Heart right ventricle (tissue), 16 donors: ENCODE results near the gene NDUFAF8. TPM values are rescaled to one million over a fixed set of nuclear protein-coding genes. Genes with fewer than 3 reads are reported as not detected.

ENCODE experiments used
- ATAC-seq, 8 donors: fragments of 200-7000 bp; cut with Tn5 transposase; one replicate each; pipeline ENCODE4 v1.9.1; 2020; ENCODE audit warnings: mild to moderate bottlenecking in 8 of 8, moderate library complexity in 8 of 8, moderate number of reproducible peaks in 1 of 8
- DNase-seq, 2 donors: peaks; one replicate each; pipeline ENCODE4 v3.0.0-alpha.2; 2020
- H3K27ac ChIP-seq, 10 donors: fragments of 200-600 bp; sonication (generic) in 2 of 10; one replicate each; pipeline versions ENCODE4 v1.5.0 to v1.8.0; 2020 to 2022; ENCODE audit warnings: mild to moderate bottlenecking in 3 of 10
- H3K27me3 ChIP-seq, 7 donors: fragments of 200-600 bp; one replicate each; pipeline ENCODE4 v1.8.0; 2021 to 2022; ENCODE audit warnings: mild to moderate bottlenecking in 2 of 7
- H3K36me3 ChIP-seq, 9 donors: fragments of 200-600 bp; sonication (generic) in 1 of 9; one replicate each; pipeline versions ENCODE4 v1.5.0 to v1.8.0; 2020 to 2022; ENCODE audit warnings: mild to moderate bottlenecking in 2 of 9
- H3K4me1 ChIP-seq, 9 donors: fragments of 200-600 bp; sonication (generic) in 1 of 9; one replicate each; pipeline versions ENCODE4 v1.5.0 to v1.8.0; 2020 to 2022; ENCODE audit warnings: mild to moderate bottlenecking in 4 of 9
- H3K4me3 ChIP-seq, 10 donors: fragments of 200-600 bp; sonication (generic) in 2 of 10; one replicate each; pipeline versions ENCODE4 v1.5.0 to v1.8.0; 2020 to 2022; ENCODE audit warnings: mild to moderate bottlenecking in 7 of 10, moderate library complexity in 2 of 10
- H3K9me3 ChIP-seq, 11 donors: fragments of 200-600 bp in 10 of 11; sonication (generic) in 2 of 11; one replicate each; pipeline versions ENCODE4 v1.5.0 to v1.8.0; 2013 to 2022; ENCODE audit warnings: mild to moderate bottlenecking in 2 of 11, control low read depth in 1 of 11, moderate library complexity in 1 of 11
- CTCF ChIP-seq, 9 donors: fragments of 200-600 bp; sonication (generic) in 2 of 9; IDR thresholded peaks; one replicate each; pipeline versions ENCODE4 v1.5.0 to v1.8.0; 2021 to 2022; ENCODE audit warnings: antibody characterized with exemption in 9 of 9, mild to moderate bottlenecking in 5 of 9, moderate library complexity in 1 of 9
- WGBS, 2 donors: extraction: QIAGEN DNeasy Blood & Tissue Kit; methylation state at CpG; one replicate each; pipeline ENCODE4 v1.1.7; 2013; ENCODE audit warnings: inconsistent platforms in 1 of 2; 5-methylcytosine and 5-hydroxymethylcytosine counted together
- intact Hi-C, 10 donors: fragments of 100-400 bp; cut with DNase I; formaldehyde crosslinking; loops; one replicate each; pipeline versions ENCODE4 v1.11.1 to v1.14.2; 2022
- polyA plus RNA-seq, 2 donors: library from polyadenylated mRNA; stranded (reverse); fragments of 200-250 nt; gene quantifications; one replicate each; pipeline ENCODE4 v1.2.3, GENCODE V29; 2013
- total RNA-seq, 10 donors: library from RNA; stranded (reverse); fragmentation: NEBNext Ultra II Directional in 3 of 10; extraction: Animal tissue kit (Norgen Biotek cat#: 25700) in 3 of 10; gene quantifications; one replicate each; pipeline versions ENCODE4 v1.2.1 to v1.2.4, GENCODE V29; 2021 to 2023
- donor health status: Arrhythmogenic right ventricular cardiomyopathy.
- donor health status: ischemic (EF 13 %, LVEDD 7.1; RV severe dilation, severe dysfunction).
- donor health status: healthy with polysubstance abuse.
- donor health status: DM: no; HTN: yes; CAD: no.
- donor health status: DM: no; HTN: no; CAD: no.
- donor health status: ischemic (EF 25% LVEDD 6.9; RV normal size, moderate dysfunction).
- donor health status: ischemic (EF 25% LVEDD 5.7; RV mildly dilated, moderate dysfunction).
- donor health status: healthy.
- donor health status: DM: yes; HTN: yes; CAD: no.
- donor health status: Ischemic cardiomyopathy.
- donor health status: ischemic (EF 35%, LVEDD 5.7; RV mildly dilated, moderate dysfunction).
- donor health status: nonischemic (EF 11% LVEDD 7.7; RV severe dilation, severe dysfunction).
- donor health status: DM: yes; HTN: yes; CAD: no.
- donor health status: PGD.
- donor health status: ischemic (EF 29% LVEDD 5.4; RV normal size, mild dysfunction).
- donor health status: nonischemic (EF 23%, LVEDD 6.1; RV moderate dilation, normal function).

The NDUFAF8 gene
- total and polyA plus RNA-seq, 12 donors, result 41.5 to 74.8 (median 58.9) TPM

- no peak for ATAC-seq
- peaks cover 0 to 23% (median 0%) of the 10 kb centered on the region in 9 donors for H3K36me3 ChIP-seq
- 97% methylated on average over 16 of the region's 16 CpGs for WGBS, 2 donors
- TF ChIP-seq CTCF (IDR thresholded peaks at IDR 0.05), result no peak
- no peak for DNase-seq
- no peaks in the 10 kb centered on the region for H3K27me3 ChIP-seq
- intact Hi-C loops, result loop anchor here in 1 of 10 donors (10.0 kb wide), 1 partner anchor 194 kb away; no protein-coding TSS in a partner anchor
- no peak overlapping the region for H3K4me3 ChIP-seq
- H3K4me1 ChIP-seq, result peaks cover 0 to 9% (median 0%) of the 10 kb centered on the region in 9 donors
- H3K9me3 ChIP-seq, result no peaks in the 10 kb centered on the region
- H3K27ac ChIP-seq, result no peak overlapping the region
These were observed 30.0 kb upstream of the NDUFAF8 start for GRCh38 chr17:81209141-81209540.

GRCh38 chr17:81210466-81210865, 28.7 kb upstream of the NDUFAF8 start:
- no peak for TF ChIP-seq CTCF (IDR thresholded peaks at IDR 0.05)

GRCh38 chr17:81210868-81211267, 28.2 kb upstream of the NDUFAF8 start:
- ATAC-seq, result peak in 6 of 8 donors; percentile 16 to 56 (median 35)
- WGBS, 2 donors, result 64 to 67% methylated on average over 14 of the region's 14 CpGs
- H3K9me3 ChIP-seq, result no peaks in the 10 kb centered on the region
- TF ChIP-seq CTCF (IDR thresholded peaks at IDR 0.05), result no peak
- H3K27ac ChIP-seq, result peak overlapping the region in 1 of 10 donors; percentile 5
- H3K4me1 ChIP-seq, result peaks cover 0 to 9% (median 0%) of the 10 kb centered on the region in 9 donors
- peaks cover 0 to 20% (median 0%) of the 10 kb centered on the region in 9 donors for H3K36me3 ChIP-seq
- no peaks in the 10 kb centered on the region for H3K27me3 ChIP-seq
- H3K4me3 ChIP-seq, result no peak overlapping the region
- DNase-seq, result no peak
- intact Hi-C loops, result no loop called here

More at GRCh38 chr17:81210466-81210865, 28.7 kb upstream of the NDUFAF8 start:
- Histone ChIP-seq H3K4me1 (peaks cover 0 to 9% (median 0%) of the 10 kb centered on the region in 9 donors), H3K9me3 (no peaks in the 10 kb centered on the region), H3K27ac (no peak overlapping the region), H3K36me3 (peaks cover 0 to 23% (median 0%) of the 10 kb centered on the region in 9 donors), H3K27me3 (no peaks in the 10 kb centered on the region), H3K4me3 (no peak overlapping the region)
- WGBS, 2 donors, result 76 to 85% methylated on average over 10 of the region's 10 CpGs
- no peak for DNase-seq
- intact Hi-C loops, result no loop called here
- ATAC-seq, result peak in 2 of 8 donors; percentile 22 to 47

- TF ChIP-seq CTCF (IDR thresholded peaks at IDR 0.05), result no peak
- Histone ChIP-seq H3K4me3 (no peak overlapping the region), H3K4me1 (peaks cover 0 to 9% (median 0%) of the 10 kb centered on the region in 9 donors), H3K27me3 (no peaks in the 10 kb centered on the region), H3K27ac (no peak overlapping the region), H3K36me3 (peaks cover 0 to 11% (median 0%) of the 10 kb centered on the region in 9 donors), H3K9me3 (no peaks in the 10 kb centered on the region)
- peak in 1 of 8 donors; percentile 22 for ATAC-seq
- intact Hi-C loops, result no loop called here
- WGBS, 2 donors, result 93 to 94% methylated on average over 9 of the region's 9 CpGs
- DNase-seq, result no peak
These were observed 26.8 kb upstream of the NDUFAF8 start for GRCh38 chr17:81212365-81212764.
